ENCODE results near the gene DAAM2. TPM values are rescaled to one million over a fixed set of nuclear protein-coding genes. Genes with fewer than 3 reads are reported as not detected.

The DAAM2 gene
- total RNA-seq, 1 donor from 2014 or later, result 0.59 TPM

- H3K9me3 Mint-ChIP-seq (ENCODE audit: unreplicated experiment), result no peaks in the 10 kb centered on the region
- H3K36me3 Mint-ChIP-seq (ENCODE audit: unreplicated experiment), result no peaks in the 10 kb centered on the region
- H3K27ac Mint-ChIP-seq (ENCODE audit: unreplicated experiment), result no peak overlapping the region
- H3K27me3 Mint-ChIP-seq (ENCODE audit: unreplicated experiment), result peaks cover 5% of the 10 kb centered on the region
- H3K4me3 Mint-ChIP-seq (ENCODE audit: unreplicated experiment), result no peak overlapping the region
- no peak for DNase-seq
- H3K4me1 Mint-ChIP-seq (ENCODE audit: low read depth, unreplicated experiment), result no peaks in the 10 kb centered on the region
- no peak for TF ChIP-seq CTCF (IDR thresholded peaks at IDR 0.05; ENCODE audit: partially characterized antibody, unreplicated experiment)
Measured at GRCh38 chr6:39889229-39889628, 97.1 kb downstream of the DAAM2 start.

GRCh38 chr6:39891353-39891752 is 99.2 kb downstream of the DAAM2 start:
- Mint-ChIP-seq H3K4me1 (ENCODE audit: low read depth, unreplicated experiment) (no peaks in the 10 kb centered on the region), H3K9me3 (ENCODE audit: unreplicated experiment) (no peaks in the 10 kb centered on the region), H3K36me3 (ENCODE audit: unreplicated experiment) (no peaks in the 10 kb centered on the region), H3K27me3 (ENCODE audit: unreplicated experiment) (peaks cover 5% of the 10 kb centered on the region), H3K27ac (ENCODE audit: unreplicated experiment) (no peak overlapping the region), H3K4me3 (ENCODE audit: unreplicated experiment) (no peak overlapping the region)
- no peak for TF ChIP-seq CTCF (IDR thresholded peaks at IDR 0.05; ENCODE audit: partially characterized antibody, unreplicated experiment)
- no peak for DNase-seq

- DNase-seq, result no peak
Measured at GRCh38 chr6:39891976-39892375, 99.8 kb downstream of the DAAM2 start.

GRCh38 chr6:39892490-39893129 is 100.4 kb downstream of the DAAM2 start:
- DNase-seq, result peak; percentile 73
- H3K36me3 Mint-ChIP-seq (ENCODE audit: unreplicated experiment), result no peaks in the 10 kb centered on the region
- H3K27ac Mint-ChIP-seq (ENCODE audit: unreplicated experiment), result no peak overlapping the region
- H3K4me1 Mint-ChIP-seq (ENCODE audit: low read depth, unreplicated experiment), result no peaks in the 10 kb centered on the region
- TF ChIP-seq CTCF (IDR thresholded peaks at IDR 0.05; ENCODE audit: partially characterized antibody, unreplicated experiment), result peak; percentile 63
- no peak overlapping the region for H3K4me3 Mint-ChIP-seq (ENCODE audit: unreplicated experiment)
- peaks cover 3% of the 10 kb centered on the region for H3K27me3 Mint-ChIP-seq (ENCODE audit: unreplicated experiment)
- H3K9me3 Mint-ChIP-seq (ENCODE audit: unreplicated experiment), result no peaks in the 10 kb centered on the region

More at GRCh38 chr6:39891976-39892375, 99.8 kb downstream of the DAAM2 start:
- Mint-ChIP-seq H3K27ac (ENCODE audit: unreplicated experiment) (no peak overlapping the region), H3K4me3 (ENCODE audit: unreplicated experiment) (no peak overlapping the region), H3K9me3 (ENCODE audit: unreplicated experiment) (no peaks in the 10 kb centered on the region), H3K36me3 (ENCODE audit: unreplicated experiment) (no peaks in the 10 kb centered on the region), H3K4me1 (ENCODE audit: low read depth, unreplicated experiment) (no peaks in the 10 kb centered on the region), H3K27me3 (ENCODE audit: unreplicated experiment) (peaks cover 2% of the 10 kb centered on the region)
- no peak for TF ChIP-seq CTCF (IDR thresholded peaks at IDR 0.05; ENCODE audit: partially characterized antibody, unreplicated experiment)

GRCh38 chr6:39893286-39893685 is 101.1 kb downstream of the DAAM2 start:
- no peaks in the 10 kb centered on the region for H3K36me3 Mint-ChIP-seq (ENCODE audit: unreplicated experiment)
- H3K27ac Mint-ChIP-seq (ENCODE audit: unreplicated experiment), result no peak overlapping the region
- H3K4me1 Mint-ChIP-seq (ENCODE audit: low read depth, unreplicated experiment), result no peaks in the 10 kb centered on the region
- H3K27me3 Mint-ChIP-seq (ENCODE audit: unreplicated experiment), result peaks cover 3% of the 10 kb centered on the region
- no peak for TF ChIP-seq CTCF (IDR thresholded peaks at IDR 0.05; ENCODE audit: partially characterized antibody, unreplicated experiment)
- no peak overlapping the region for H3K4me3 Mint-ChIP-seq (ENCODE audit: unreplicated experiment)
- DNase-seq, result no peak
- H3K9me3 Mint-ChIP-seq (ENCODE audit: unreplicated experiment), result no peaks in the 10 kb centered on the region

All from glutamatergic neuron (in vitro differentiated cells).